SK-N-SH treated with all-trans-retinoic acid at 6 μM for 48 hours (cell line): ENCODE results near the gene SPRED1.
"Not testable (repeated sequence)": the region's sequence is repeated elsewhere in the genome, so short reads cannot be mapped to it uniquely, and the experiment has no call there.

Experiments
- ATAC-seq: fragments of 200-7000 bp; cut with Tn5 transposase; 3 replicates; pipeline ENCODE4 v1.9.1; 2020; ENCODE audit warnings: mild to moderate bottlenecking, moderate library complexity
- ARNTL ChIP-seq: fragments of 450-650 bp; formaldehyde crosslinking; IDR thresholded peaks from 2 replicates; pipeline ENCODE4 v1.5.0; 2020; ENCODE audit warnings: low read depth, mild to moderate bottlenecking, moderate library complexity, borderline replicate concordance
- BACH2 ChIP-seq: fragments of 250-450 bp; sonication (Bioruptor Pico); IDR thresholded peaks from 2 replicates; pipeline ENCODE4 v1.9.0; 2021; ENCODE audit warnings: mild to moderate bottlenecking, borderline replicate concordance
- CSDC2 ChIP-seq: fragments of 250-450 bp; sonication (Bioruptor Pico); IDR thresholded peaks from 2 replicates; pipeline ENCODE4 v1.5.0; 2020; ENCODE audit warnings: mild to moderate bottlenecking, moderate library complexity
- CSRNP3 ChIP-seq: fragments of 250-450 bp; sonication (Bioruptor Pico); IDR thresholded peaks from 2 replicates; pipeline ENCODE4 v1.5.1; 2021; ENCODE audit warnings: mild to moderate bottlenecking, moderate library complexity
- ESRRG ChIP-seq: fragments of 250-450 bp; sonication (Bioruptor Pico); IDR thresholded peaks from 2 replicates; pipeline ENCODE4 v1.6.1; 2021; ENCODE audit warnings: mild to moderate bottlenecking
- ISL1 ChIP-seq: fragments of 250-450 bp; sonication (Bioruptor Pico); IDR thresholded peaks from 2 replicates; pipeline ENCODE4 v2.1.2; 2022; ENCODE audit warnings: mild to moderate bottlenecking, moderate library complexity
- OSR1 ChIP-seq: fragments of 250-450 bp; sonication (Bioruptor Pico); IDR thresholded peaks from 2 replicates; pipeline ENCODE4 v1.8.0; 2022; ENCODE audit warnings: moderate library complexity, mild to moderate bottlenecking, inconsistent platforms
- PATZ1 ChIP-seq: fragments of 250-450 bp; sonication (Bioruptor Pico); IDR thresholded peaks from 2 replicates; pipeline ENCODE4 v1.8.0; 2020; ENCODE audit warnings: mild to moderate bottlenecking, moderate library complexity, borderline replicate concordance
- POU6F1 ChIP-seq: fragments of 250-450 bp; sonication (Bioruptor Pico); IDR thresholded peaks from 2 replicates; pipeline ENCODE4 v1.8.0; 2021; ENCODE audit warnings: low read depth, mild to moderate bottlenecking, moderate library complexity, borderline replicate concordance
- PPARA ChIP-seq: fragments of 250-450 bp; sonication (Bioruptor Pico); IDR thresholded peaks from 2 replicates; pipeline ENCODE4 v1.5.0; 2020; ENCODE audit warnings: mild to moderate bottlenecking, borderline replicate concordance
- RARB ChIP-seq: fragments of 250-450 bp; sonication (Bioruptor Pico); IDR thresholded peaks from 2 replicates; pipeline ENCODE4 v1.8.0; 2021; ENCODE audit warnings: mild to moderate bottlenecking, moderate library complexity
- SNAI2 ChIP-seq: fragments of 250-450 bp; sonication (Bioruptor Pico); IDR thresholded peaks from 2 replicates; pipeline ENCODE4 v1.5.0; 2020; ENCODE audit warnings: mild to moderate bottlenecking, moderate library complexity
- TCF4 ChIP-seq: fragments of 250-450 bp; sonication (Bioruptor Pico); IDR thresholded peaks from 2 replicates; pipeline ENCODE4 v1.8.0; 2021; ENCODE audit warnings: mild to moderate bottlenecking, moderate library complexity, borderline replicate concordance
- TOX ChIP-seq: fragments of 250-450 bp; sonication (Bioruptor Pico); IDR thresholded peaks from 2 replicates; pipeline ENCODE4 v1.8.0; 2021; ENCODE audit warnings: mild to moderate bottlenecking, moderate library complexity, borderline replicate concordance
- TSHZ2 ChIP-seq: fragments of 250-450 bp; sonication (Bioruptor Pico); IDR thresholded peaks from 2 replicates; pipeline ENCODE4 v1.5.0; 2020; ENCODE audit warnings: mild to moderate bottlenecking, moderate library complexity
- ZC3H10 ChIP-seq: fragments of 250-450 bp; sonication (Bioruptor Pico); IDR thresholded peaks from 2 replicates; pipeline ENCODE4 v1.5.1; 2021; ENCODE audit warnings: mild to moderate bottlenecking, moderate library complexity
- ZFP3 ChIP-seq: fragments of 250-450 bp; sonication (Bioruptor Pico); IDR thresholded peaks from 2 replicates; pipeline ENCODE4 v1.5.0; 2020; ENCODE audit warnings: mild to moderate bottlenecking, moderate library complexity
- ZFP30 ChIP-seq: fragments of 450-650 bp; formaldehyde crosslinking; IDR thresholded peaks from 2 replicates; pipeline ENCODE4 v1.5.0; 2022; ENCODE audit warnings: mild to moderate bottlenecking, moderate library complexity
- ZNF565 ChIP-seq: fragments of 450-650 bp; formaldehyde crosslinking; conservative IDR thresholded peaks from 2 replicates; pipeline ENCODE4 v1.5.0; 2020; ENCODE audit warnings: low read depth, mild to moderate bottlenecking, moderate library complexity
- ZNF70 ChIP-seq: fragments of 450-650 bp; formaldehyde crosslinking; IDR thresholded peaks from 2 replicates; pipeline ENCODE4 v1.5.0; 2020; ENCODE audit warnings: mild to moderate bottlenecking, moderate library complexity
- ZNF8 ChIP-seq: fragments of 450-650 bp; formaldehyde crosslinking; IDR thresholded peaks from 2 replicates; pipeline ENCODE4 v1.5.0; 2020; ENCODE audit warnings: mild to moderate bottlenecking, moderate library complexity

SPRED1 gene

GRCh38 chr15:38274135-38274534 is 21.5 kb downstream of the SPRED1 start:
- TF ChIP-seq ZNF70 (CRISPR knock-in tag): no peak
- TF ChIP-seq OSR1: no peak
- no peak for TF ChIP-seq CSRNP3 (CRISPR knock-in tag)
- no peak for TF ChIP-seq TOX (CRISPR knock-in tag)
- TF ChIP-seq CSDC2 (CRISPR knock-in tag): no peak
- TF ChIP-seq ZNF565 (CRISPR knock-in tag): no peak
- no peak for TF ChIP-seq TSHZ2 (CRISPR knock-in tag)
- no peak for TF ChIP-seq BACH2 (CRISPR knock-in tag)
- TF ChIP-seq ZC3H10 (CRISPR knock-in tag): no peak
- no peak for TF ChIP-seq ESRRG
- no peak for TF ChIP-seq PPARA
- no peak for TF ChIP-seq PATZ1 (CRISPR knock-in tag)
- TF ChIP-seq ZFP3 (CRISPR knock-in tag): no peak
- no peak for TF ChIP-seq TCF4 (CRISPR knock-in tag)
- no peak for TF ChIP-seq ZFP30 (CRISPR knock-in tag)
- TF ChIP-seq ISL1 (CRISPR knock-in tag): no peak
- ATAC-seq: no peak

- no peak for TF ChIP-seq SNAI2 (CRISPR knock-in tag)
- TF ChIP-seq CSDC2 (CRISPR knock-in tag): no peak
- TF ChIP-seq, all 23 proteins: peak for 0
- peak; percentile 65 for ATAC-seq
Observed at GRCh38 chr15:38275959-38276358, 23.3 kb downstream of the SPRED1 start.

- peak; percentile 33; the same call in 1 of the 2 replicates for TF ChIP-seq ZNF8
- ATAC-seq: not testable (repeated sequence)
Observed at GRCh38 chr15:38277281-38277680, 24.6 kb downstream of the SPRED1 start.

GRCh38 chr15:38281031-38281430 is 28.4 kb downstream of the SPRED1 start:
- no peak for ATAC-seq
- TF ChIP-seq ARNTL (CRISPR knock-in tag) (no peak), POU6F1 (CRISPR knock-in tag) (no peak), ZNF70 (CRISPR knock-in tag) (no peak), ZC3H10 (CRISPR knock-in tag) (no peak), ISL1 (CRISPR knock-in tag) (no peak), RARB (CRISPR knock-in tag) (no peak), CSDC2 (CRISPR knock-in tag) (no peak), TOX (CRISPR knock-in tag) (no peak), TCF4 (CRISPR knock-in tag) (no peak), ESRRG (no peak)
